ENCODE data around the gene FAF1.

DNA sequence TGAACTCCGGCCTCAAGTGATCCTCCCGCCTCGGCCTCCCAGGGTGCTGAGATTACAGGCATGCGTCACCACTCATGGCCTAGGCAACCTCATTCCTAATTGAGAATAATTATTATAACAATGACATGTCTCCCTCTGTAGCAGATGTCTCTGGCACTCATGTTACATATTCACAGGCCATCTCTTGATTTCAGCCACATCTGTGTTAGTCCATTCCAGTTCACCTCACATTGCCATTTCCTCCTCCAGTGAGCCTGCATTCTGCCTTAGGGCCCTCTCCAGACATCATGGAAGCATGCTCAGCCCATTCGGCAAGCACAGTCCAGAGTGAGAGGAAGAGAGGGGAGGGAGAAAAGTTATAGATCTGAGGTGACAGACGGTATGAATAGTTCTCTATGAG is 42.4 kb upstream of the FAF1 start:
- no peak for TF ChIP-seq CTCF (IDR thresholded peaks at IDR 0.05)
- no peak for TF ChIP-seq POLR2A (IDR thresholded peaks at IDR 0.05)

All from right lobe of liver (tissue), 4 donors.